IMR-90 (cell line): Measurements from ENCODE around the gene ATP2B2. TPM values are rescaled to one million over a fixed set of nuclear protein-coding genes. Genes with fewer than 3 reads are reported as not detected.

Experiments used
- ATAC-seq: fragments of 200-7000 bp; cut with Tn5 transposase; 2 replicates; pipeline ENCODE4 v1.9.1; 2020; ENCODE audit warnings: low read depth, mild to moderate bottlenecking, moderate library complexity
- BruUV-seq: library from RNA; stranded (reverse); fragments of 400-500 nt; replicated peaks from 2 replicates; lab custom pipeline; 2021; lab: Mats Ljungman, UMichigan
- CTCF ChIA-PET: fragments of 300-600 bp; formaldehyde crosslinking; extraction: SDS; loops from one replicate; lab custom pipeline; 2021; ENCODE audit warnings: antibody characterized with exemption; lab: Yijun Ruan, JAX
- POLR2A ChIA-PET: fragments of 300-600 bp; sonication (Branson Sonifier 250); formaldehyde crosslinking; loops from one replicate; lab custom pipeline; 2022; ENCODE audit warnings: antibody characterized with exemption; ENCODE audit not compliant: unreplicated experiment; lab: Charles Lee
- DNase-seq: peaks from one replicate; pipeline ENCODE4 v3.0.0; 2013
- H2AFZ ChIP-seq: replicated peaks from 2 replicates; pipeline ENCODE3; 2013; ENCODE audit warnings: low read length, mild to moderate bottlenecking; ENCODE audit not compliant: poor library complexity
- H2AK5ac ChIP-seq: 2 replicates; pipeline ENCODE4 v1.6.1; 2013; ENCODE audit warnings: low read depth, low read length, inconsistent platforms
- H2AK9ac ChIP-seq: replicated peaks from 2 replicates; pipeline ENCODE3; 2013; ENCODE audit warnings: mild to moderate bottlenecking, low read depth, low read length, moderate library complexity; ENCODE audit not compliant: poor library complexity
- H2BK120ac ChIP-seq: 2 replicates; pipeline ENCODE4 v1.6.1; 2013; ENCODE audit warnings: low read depth, low read length, inconsistent platforms
- H2BK15ac ChIP-seq: 3 replicates; pipeline ENCODE4 v1.6.1; 2013; ENCODE audit warnings: low read depth, low read length, inconsistent platforms
- H2BK20ac ChIP-seq: 2 replicates; pipeline ENCODE4 v1.6.1; 2013; ENCODE audit warnings: low read depth, mild to moderate bottlenecking, inconsistent platforms, low read length, moderate library complexity
- H2BK5ac ChIP-seq: 2 replicates; pipeline ENCODE4 v1.6.1; 2013; ENCODE audit warnings: mild to moderate bottlenecking, low read depth, low read length, inconsistent platforms; ENCODE audit not compliant: poor library complexity, severe bottlenecking
- H3K14ac ChIP-seq: replicated peaks from 2 replicates; pipeline ENCODE4 v1.6.1; 2013; ENCODE audit warnings: low read depth, low read length, inconsistent platforms
- H3K18ac ChIP-seq: 2 replicates; pipeline ENCODE4 v1.6.1; 2013; ENCODE audit warnings: low read depth, low read length, control low read depth
- H3K23ac ChIP-seq: 2 replicates; pipeline ENCODE4 v1.6.1; 2013; ENCODE audit warnings: low read depth, low read length, inconsistent platforms
- H3K27ac ChIP-seq: 2 replicates; pipeline ENCODE4 v1.5.1; 2013; ENCODE audit warnings: mild to moderate bottlenecking, control low read depth, low read length; ENCODE audit not compliant: insufficient read depth
- H3K27me3 ChIP-seq: 2 replicates; pipeline ENCODE4 v1.6.1; 2013; ENCODE audit warnings: low read length; ENCODE audit not compliant: control insufficient read depth, insufficient read depth
- H3K36me3 ChIP-seq: 2 replicates; pipeline ENCODE4 v1.6.1; 2013; ENCODE audit warnings: low read length, mixed read lengths; ENCODE audit not compliant: control insufficient read depth, insufficient read depth
- H3K4ac ChIP-seq: 2 replicates; pipeline ENCODE4 v1.6.1; 2013; ENCODE audit warnings: low read depth, low read length, inconsistent platforms
- H3K4me1 ChIP-seq: 2 replicates; pipeline ENCODE4 v1.6.1; 2013; ENCODE audit warnings: low read length, mixed read lengths; ENCODE audit not compliant: control insufficient read depth, insufficient read depth
- H3K4me2 ChIP-seq: 2 replicates; pipeline ENCODE4 v1.6.1; 2013; ENCODE audit warnings: low read depth, mild to moderate bottlenecking, control low read depth, low read length, moderate library complexity
- H3K4me3 ChIP-seq: 2 replicates; pipeline ENCODE4 v1.5.1; 2013; ENCODE audit warnings: low read depth, mild to moderate bottlenecking, control low read depth, low read length, moderate library complexity; ENCODE audit not compliant: insufficient read depth
- H3K56ac ChIP-seq: 2 replicates; pipeline ENCODE4 v1.6.1; 2013; ENCODE audit warnings: low read length, inconsistent platforms; ENCODE audit not compliant: insufficient read depth; ENCODE audit errors: extremely low read depth
- H3K79me1 ChIP-seq, 2 experiments: 2 replicates each; pipeline ENCODE4 v1.6.1; 2013; ENCODE audit warnings: low read length in 2 of 2, inconsistent platforms in 1 of 2, low read depth in 1 of 2
- H3K9ac ChIP-seq: 2 replicates; pipeline ENCODE4 v1.6.1; 2013; ENCODE audit warnings: low read depth, low read length, control low read depth
- H3K9me1 ChIP-seq: 2 replicates; pipeline ENCODE4 v1.6.1; 2013; ENCODE audit warnings: low read length, inconsistent platforms; ENCODE audit not compliant: insufficient read depth
- H3K9me3 ChIP-seq: 2 replicates; pipeline ENCODE4 v1.6.1; 2013; ENCODE audit warnings: low read length; ENCODE audit not compliant: control insufficient read depth, insufficient read depth
- H4K20me1 ChIP-seq: 2 replicates; pipeline ENCODE4 v1.6.1; 2013; ENCODE audit warnings: low read length, inconsistent platforms; ENCODE audit not compliant: insufficient read depth
- H4K5ac ChIP-seq: 2 replicates; pipeline ENCODE4 v1.6.1; 2013; ENCODE audit warnings: mild to moderate bottlenecking, low read depth, low read length, control low read depth
- H4K8ac ChIP-seq, 2 experiments: 2 replicates each; pipeline ENCODE4 v1.6.1; 2013; ENCODE audit warnings: low read depth in 2 of 2, low read length in 2 of 2, control low read depth in 1 of 2, inconsistent platforms in 1 of 2
- H4K91ac ChIP-seq: 2 replicates; pipeline ENCODE4 v1.6.1; 2013; ENCODE audit warnings: low read depth, low read length, inconsistent platforms; ENCODE audit not compliant: insufficient read depth
- FOS ChIP-seq: fragments of 150-350 bp; IDR thresholded peaks from 2 replicates; pipeline ENCODE4 v1.6.1; 2016; ENCODE audit warnings: low read depth, low read length
- MAZ ChIP-seq: IDR thresholded peaks from 2 replicates; pipeline ENCODE4 v1.6.1; 2012; ENCODE audit warnings: low read depth, mild to moderate bottlenecking, low read length, improper control_type of control experiment, moderate library complexity, borderline replicate concordance
- NFE2L2 ChIP-seq: fragments of 150-350 bp; IDR thresholded peaks from 2 replicates; pipeline ENCODE4 v1.6.1; 2016; ENCODE audit warnings: low read depth, mild to moderate bottlenecking, low read length
- WGBS, 2 experiments: methylation state at CpG; one replicate each; pipeline versions ENCODE4 v1.1.5 to v1.1.7; 2013; ENCODE audit warnings: missing lambda C conversion rate in 2 of 2; ENCODE audit not compliant: insufficient read length in 1 of 2; ENCODE audit errors: extremely low coverage in 2 of 2; 5-methylcytosine and 5-hydroxymethylcytosine counted together
- dilution Hi-C: fragments of 300-500 bp; cut with HindIII; formaldehyde crosslinking; loops from one replicate; pipeline ENCODE4 v1.14.3; 2018; ENCODE audit warnings: low sequenced_read_pairs; ENCODE audit not compliant: unreplicated experiment
- in situ Hi-C: fragments of 300-500 bp; cut with MboI; formaldehyde crosslinking; loops from 3 replicates; pipeline ENCODE4 v1.14.3; 2019; ENCODE audit warnings: low sequenced_read_pairs, inconsistent platforms, mixed read lengths
- intact Hi-C: fragments of 100-400 bp; cut with micrococcal nuclease; formaldehyde crosslinking; loops from 2 replicates; pipeline ENCODE4 v1.10.0; 2022
- polyA plus RNA-seq, 3 experiments: library from polyadenylated mRNA; depleted of rRNA; stranded (reverse); fragments of >200 nt; gene quantifications; 2 replicates each; pipeline ENCODE4 v1.2.3, GENCODE V29; 2012; ENCODE audit warnings: low replicate concordance in 1 of 3
- total RNA-seq: library from RNA; depleted of rRNA; stranded (reverse); fragments of >200 nt; gene quantifications from 2 replicates; pipeline ENCODE4 v1.2.3, GENCODE V29; 2012

ATP2B2 gene
- total and polyA plus RNA-seq, 2 of the 4 experiments (the other 2 are of a cell fraction), result under 0.01 to 0.02 TPM

- POLR2A ChIA-PET, result no interaction called here
- H3K4me2 ChIP-seq, result no peak overlapping the region
- TF ChIP-seq FOS (no peak), MAZ (no peak), NFE2L2 (no peak)
These were observed 38.2 kb downstream of the ATP2B2 start for GRCh38 chr3:10467204-10467603.

More at GRCh38 chr3:10467204-10467603, 38.2 kb downstream of the ATP2B2 start:
- DNase-seq (no peak), ATAC-seq (no peak)
- Histone ChIP-seq H4K8ac (no peak overlapping the region), H4K20me1 (no peaks in the 10 kb centered on the region), H3K79me1 (no peaks in the 10 kb centered on the region), H3K18ac (no peak overlapping the region), H3K56ac (no peak overlapping the region), H2BK5ac (no peak overlapping the region), H4K91ac (no peak overlapping the region), H2AFZ (no peak overlapping the region), H3K4me1 (no peaks in the 10 kb centered on the region), H2BK120ac (no peak overlapping the region), H3K4me3 (no peak overlapping the region), H3K4ac (no peak overlapping the region), H3K9me3 (no peaks in the 10 kb centered on the region), H3K9ac (no peak overlapping the region), H3K23ac (no peak overlapping the region), H2BK15ac (no peak overlapping the region), H2BK20ac (no peak overlapping the region), H3K9me1 (no peaks in the 10 kb centered on the region), H2AK9ac (no peak overlapping the region), H3K14ac (no peak overlapping the region), H3K36me3 (no peaks in the 10 kb centered on the region), H3K27ac (no peak overlapping the region), H3K27me3 (peaks cover 40% of the 10 kb centered on the region), H4K5ac (no peak overlapping the region), H2AK5ac (no peak overlapping the region)
- no TSS peak for BruUV-seq
- CTCF ChIA-PET, result no interaction called here
- 100% methylated on average over 1 of the region's 5 CpGs; no CpG with 5 or more reads in 1 of the 2 experiments for WGBS, 2 experiments
- intact Hi-C loops (no loop called here), in situ Hi-C loops (no loop called here), dilution Hi-C loops (no loop called here)
